ENCODE data around the gene UBL5.

DNA sequence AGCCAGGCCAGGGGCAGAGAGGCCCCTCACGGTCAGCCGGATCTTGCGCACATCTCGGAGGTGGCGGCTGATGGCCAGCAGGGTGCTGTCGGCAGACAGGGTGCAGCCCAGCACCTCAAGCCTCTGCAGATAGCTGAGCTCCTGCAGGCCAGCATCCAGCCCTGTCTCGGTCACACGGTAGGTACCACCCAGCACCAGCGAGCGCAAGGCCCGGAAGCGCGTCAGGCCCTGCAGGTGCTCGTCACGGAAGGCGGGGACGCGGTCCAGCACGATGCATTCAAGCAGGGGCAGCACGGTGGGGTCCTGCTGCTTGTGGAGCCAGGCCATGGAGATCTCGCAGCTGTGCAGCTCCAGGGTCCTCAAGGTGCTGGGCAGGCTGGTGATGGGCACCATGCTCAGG lies 16.6 kb upstream of the UBL5 start:
- TF ChIP-seq EZH2phosphoT487 (IDR thresholded peaks at IDR 0.05; ENCODE audit: borderline replicate concordance, low read length), result no peak
- TF ChIP-seq, protein P1, sequence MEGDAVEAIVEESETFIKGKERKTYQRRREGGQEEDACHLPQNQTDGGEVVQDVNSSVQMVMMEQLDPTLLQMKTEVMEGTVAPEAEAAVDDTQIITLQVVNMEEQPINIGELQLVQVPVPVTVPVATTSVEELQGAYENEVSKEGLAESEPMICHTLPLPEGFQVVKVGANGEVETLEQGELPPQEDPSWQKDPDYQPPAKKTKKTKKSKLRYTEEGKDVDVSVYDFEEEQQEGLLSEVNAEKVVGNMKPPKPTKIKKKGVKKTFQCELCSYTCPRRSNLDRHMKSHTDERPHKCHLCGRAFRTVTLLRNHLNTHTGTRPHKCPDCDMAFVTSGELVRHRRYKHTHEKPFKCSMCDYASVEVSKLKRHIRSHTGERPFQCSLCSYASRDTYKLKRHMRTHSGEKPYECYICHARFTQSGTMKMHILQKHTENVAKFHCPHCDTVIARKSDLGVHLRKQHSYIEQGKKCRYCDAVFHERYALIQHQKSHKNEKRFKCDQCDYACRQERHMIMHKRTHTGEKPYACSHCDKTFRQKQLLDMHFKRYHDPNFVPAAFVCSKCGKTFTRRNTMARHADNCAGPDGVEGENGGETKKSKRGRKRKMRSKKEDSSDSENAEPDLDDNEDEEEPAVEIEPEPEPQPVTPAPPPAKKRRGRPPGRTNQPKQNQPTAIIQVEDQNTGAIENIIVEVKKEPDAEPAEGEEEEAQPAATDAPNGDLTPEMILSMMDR (conservative IDR thresholded peaks at IDR 0.05; ENCODE audit: low read depth, low read length), result no peak

Data from PC-3 (cell line).